Islet precursor cell (in vitro differentiated cells): ENCODE measurements around the gene LYPD3.

Experiments used
- DNase-seq: peaks from one replicate; pipeline ENCODE4 v3.0.0-alpha.2; 2018

Gene LYPD3

DNA sequence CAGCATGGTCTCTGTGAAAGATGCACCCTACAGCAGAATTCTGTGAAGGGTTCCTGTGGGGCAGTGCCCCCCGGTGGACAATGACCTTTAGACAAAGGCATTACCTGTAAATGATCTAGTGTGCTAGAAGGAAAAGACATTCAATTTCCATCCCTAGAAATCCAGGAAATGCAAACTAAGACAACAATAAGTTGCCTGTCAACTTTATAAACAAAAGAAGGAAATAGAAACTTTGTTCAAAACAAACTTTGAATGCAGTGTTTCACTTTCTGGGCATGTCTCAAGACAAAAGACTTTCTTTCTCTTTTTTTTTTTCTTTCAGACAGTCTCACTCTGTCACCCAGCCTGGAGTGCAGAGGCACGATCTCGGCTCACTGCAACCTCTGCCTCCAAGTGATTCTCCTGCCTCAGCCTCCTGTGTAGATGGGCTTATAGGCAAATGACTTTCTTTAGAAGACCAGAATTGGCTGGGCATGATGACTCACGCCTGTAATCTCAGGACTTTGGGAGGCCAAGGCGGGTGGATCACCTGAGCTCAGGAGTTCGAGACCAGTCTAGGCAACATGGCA is 35.2 kb downstream of the LYPD3 start:
- no peak for DNase-seq

DNA sequence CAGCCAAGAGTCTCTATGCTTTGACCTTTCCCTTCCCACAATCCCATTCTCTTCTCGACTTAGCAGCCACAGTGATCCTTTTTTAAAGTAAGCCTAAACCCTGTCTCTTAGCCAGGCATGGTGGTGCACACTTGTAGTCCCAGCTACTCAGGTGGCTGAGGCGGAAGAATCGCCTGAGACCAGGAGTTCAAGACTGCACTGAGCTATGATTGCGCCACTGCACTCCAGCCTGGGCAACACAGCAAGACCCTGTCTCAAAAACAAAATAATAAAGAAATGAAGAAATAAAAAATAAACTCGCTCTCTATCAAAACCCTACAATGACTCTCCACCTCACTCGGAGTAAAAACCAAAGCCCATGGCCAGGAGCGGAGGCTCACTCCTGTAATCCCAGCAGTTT is 36.0 kb downstream of the LYPD3 start:
- no peak for DNase-seq

DNA sequence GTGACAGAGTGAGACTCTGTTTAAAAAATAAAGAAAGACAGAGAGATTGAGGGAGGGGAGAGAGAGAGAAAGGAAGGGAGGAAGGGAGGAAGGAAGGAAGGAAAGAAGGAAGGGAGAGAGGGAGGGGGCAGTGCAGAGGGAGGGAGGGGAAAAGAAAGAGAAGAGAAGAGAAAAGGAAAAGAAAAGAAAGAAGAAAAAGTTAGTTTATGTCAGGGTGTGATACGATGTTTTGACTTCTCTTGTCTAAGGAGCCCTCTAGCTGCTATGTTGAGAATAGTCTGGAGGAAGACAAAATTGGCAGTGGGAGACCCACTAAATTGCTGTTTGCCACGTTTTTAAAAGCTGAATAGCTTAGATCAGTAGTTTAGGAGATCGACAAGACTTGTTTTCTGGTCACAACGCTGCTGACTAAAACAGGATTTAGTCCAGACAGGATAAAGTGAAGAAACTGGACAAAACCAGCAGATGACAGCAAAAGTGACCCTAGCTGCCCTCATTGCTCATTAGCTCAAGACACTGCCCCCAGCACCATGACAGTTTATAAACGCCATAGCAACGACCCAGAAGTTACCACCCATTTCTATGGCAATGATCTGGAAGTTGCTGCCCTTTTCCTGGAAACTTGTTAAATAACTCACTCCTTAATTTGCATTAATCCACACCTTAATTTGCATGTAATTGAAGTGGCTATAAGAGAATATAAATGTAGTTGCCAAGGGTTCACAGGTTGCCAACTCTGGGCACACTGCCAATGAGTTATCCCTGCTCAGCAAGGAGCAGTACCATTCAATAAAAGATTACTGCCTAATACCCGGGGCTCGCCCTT is 39.6 kb downstream of the LYPD3 start:
- DNase-seq: no peak

- DNase-seq: no peak
Observed at GRCh38 chr19:43423779-43424178, 41.6 kb downstream of the LYPD3 start.

- DNase-seq: no peak
Observed at GRCh38 chr19:43422689-43423066, 42.7 kb downstream of the LYPD3 start.

- DNase-seq: peak; percentile 10
Observed at GRCh38 chr19:43422000-43422688, 43.3 kb downstream of the LYPD3 start.

DNA sequence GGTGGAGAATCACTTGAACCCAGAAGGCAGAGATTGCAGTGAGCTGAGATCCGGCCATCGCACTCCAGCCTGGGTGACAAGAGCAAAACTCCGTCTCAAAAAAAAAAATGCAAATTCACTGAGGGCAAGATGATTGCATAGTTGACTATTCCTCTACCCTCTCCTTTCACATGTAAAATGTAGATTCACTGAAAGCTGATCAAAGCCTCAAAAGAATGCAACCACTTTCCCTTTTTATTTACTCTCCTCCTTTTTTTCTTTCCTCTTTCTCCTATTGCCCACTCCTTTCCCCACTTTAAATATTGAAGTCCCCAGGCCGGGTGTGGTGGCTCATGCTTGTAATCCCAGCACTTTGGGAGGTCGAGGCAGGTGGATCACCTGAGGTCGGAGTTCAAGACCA is 44.5 kb downstream of the LYPD3 start:
- DNase-seq: no peak

GRCh38 chr19:43416951-43417623 is 48.3 kb downstream of the LYPD3 start:
- no peak for DNase-seq

- no peak for DNase-seq
Observed at GRCh38 chr19:43414554-43414953, 50.9 kb downstream of the LYPD3 start, which contains the start of gene TEX101. Gene TEX101, plus strand, starts transcription at chr19:43414890. Its CDS starts 1,030 bp downstream, at chr19:43415920.

DNA sequence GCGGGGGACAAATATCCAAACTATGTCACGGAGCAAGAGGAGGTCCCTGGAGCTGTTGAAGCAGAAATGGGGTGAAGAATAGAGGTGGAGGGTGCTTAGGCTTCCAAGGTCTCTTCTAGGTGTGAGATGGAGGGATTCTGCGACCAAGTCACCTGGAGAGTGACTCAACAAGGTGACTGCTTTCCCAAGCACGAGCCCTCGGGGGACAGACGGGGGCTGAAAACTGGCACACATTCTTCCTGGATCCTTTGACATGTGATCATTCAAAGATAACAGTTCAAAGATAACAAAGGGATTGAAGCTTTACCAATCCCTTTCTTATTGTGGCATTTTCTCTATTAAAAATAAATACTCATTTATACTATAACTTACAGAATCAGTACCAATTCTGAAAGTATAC is 53.0 kb downstream of the LYPD3 start:
- DNase-seq: no peak
